Astrocyte (in vitro differentiated cells and primary cell): ENCODE results near the gene NKX1-1.

Source experiments
- EZH2 ChIP-seq: IDR thresholded peaks from 2 replicates; pipeline ENCODE4 v1.6.1; 2012; ENCODE audit warnings: mild to moderate bottlenecking, low read length, inconsistent platforms; ENCODE audit not compliant: insufficient read depth
- TF ChIP-seq, protein P1 (sequence below): IDR thresholded peaks from 2 replicates; pipeline ENCODE4 v1.5.1; 2011; ENCODE audit warnings: low read depth, mild to moderate bottlenecking, inconsistent platforms, low read length, moderate library complexity; ENCODE audit not compliant: insufficient read depth

DNA sequence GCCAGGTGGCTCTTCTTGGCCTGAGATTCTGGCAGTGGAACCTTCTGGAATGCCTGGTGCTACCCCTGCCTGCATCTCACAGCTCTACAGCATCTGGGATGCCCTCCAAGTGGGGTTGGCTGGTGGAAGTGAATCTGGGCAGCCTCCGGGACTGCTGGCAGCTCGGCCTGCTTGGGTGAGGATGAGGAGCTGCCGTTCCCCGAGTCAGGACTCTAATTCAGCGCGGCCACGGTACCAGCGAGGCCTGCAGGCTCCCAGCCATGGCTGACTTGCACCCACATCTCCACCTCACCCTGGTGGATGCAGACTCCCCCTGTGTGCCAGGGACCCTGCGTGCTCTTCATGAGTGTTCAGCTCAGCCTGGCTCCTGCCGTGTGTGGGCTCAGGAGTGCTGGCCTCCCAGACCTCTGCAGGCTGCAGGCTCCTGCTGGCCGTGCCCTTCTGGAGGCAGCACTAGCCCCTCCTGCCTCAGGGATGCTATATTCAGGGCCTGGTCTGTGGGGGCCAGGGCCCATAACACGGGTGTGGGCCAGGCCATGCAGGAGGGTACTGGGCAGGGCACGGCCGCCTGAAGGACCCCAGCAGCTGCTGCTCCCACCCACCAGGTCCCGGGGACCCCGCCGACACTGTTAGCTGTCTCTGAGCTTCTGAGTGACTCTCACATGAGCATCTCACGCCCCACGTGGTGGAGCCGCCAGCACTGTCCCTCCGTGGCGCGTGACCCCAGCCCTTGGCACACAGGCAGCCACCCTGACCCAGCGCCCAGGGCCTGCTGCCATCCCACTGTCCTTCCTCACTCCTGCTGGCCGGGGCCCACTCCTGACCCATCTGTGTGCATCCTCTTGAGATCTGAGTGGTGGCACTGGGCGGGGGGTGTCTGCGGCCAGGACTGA is 48.6 kb downstream of the NKX1-1 start:
- TF ChIP-seq, protein P1, sequence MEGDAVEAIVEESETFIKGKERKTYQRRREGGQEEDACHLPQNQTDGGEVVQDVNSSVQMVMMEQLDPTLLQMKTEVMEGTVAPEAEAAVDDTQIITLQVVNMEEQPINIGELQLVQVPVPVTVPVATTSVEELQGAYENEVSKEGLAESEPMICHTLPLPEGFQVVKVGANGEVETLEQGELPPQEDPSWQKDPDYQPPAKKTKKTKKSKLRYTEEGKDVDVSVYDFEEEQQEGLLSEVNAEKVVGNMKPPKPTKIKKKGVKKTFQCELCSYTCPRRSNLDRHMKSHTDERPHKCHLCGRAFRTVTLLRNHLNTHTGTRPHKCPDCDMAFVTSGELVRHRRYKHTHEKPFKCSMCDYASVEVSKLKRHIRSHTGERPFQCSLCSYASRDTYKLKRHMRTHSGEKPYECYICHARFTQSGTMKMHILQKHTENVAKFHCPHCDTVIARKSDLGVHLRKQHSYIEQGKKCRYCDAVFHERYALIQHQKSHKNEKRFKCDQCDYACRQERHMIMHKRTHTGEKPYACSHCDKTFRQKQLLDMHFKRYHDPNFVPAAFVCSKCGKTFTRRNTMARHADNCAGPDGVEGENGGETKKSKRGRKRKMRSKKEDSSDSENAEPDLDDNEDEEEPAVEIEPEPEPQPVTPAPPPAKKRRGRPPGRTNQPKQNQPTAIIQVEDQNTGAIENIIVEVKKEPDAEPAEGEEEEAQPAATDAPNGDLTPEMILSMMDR = no peak
- no peak for TF ChIP-seq EZH2
